22Rv1 (cell line): Measurements from ENCODE around the gene SLIT1.

Experiments
- H3K27ac ChIP-seq: fragments of 450-650 bp; 2 replicates; pipeline ENCODE4 v1.5.1; 2017
- ZFX ChIP-seq: fragments of 450-650 bp; IDR thresholded peaks from 2 replicates; pipeline ENCODE4 v1.6.1; 2017; ENCODE audit warnings: antibody characterized with exemption, borderline replicate concordance
- TF ChIP-seq, protein P1 (sequence below): fragments of 450-650 bp; IDR thresholded peaks from 2 replicates; pipeline ENCODE4 v1.5.1; 2017; ENCODE audit warnings: mild to moderate bottlenecking

SLIT1 gene

DNA sequence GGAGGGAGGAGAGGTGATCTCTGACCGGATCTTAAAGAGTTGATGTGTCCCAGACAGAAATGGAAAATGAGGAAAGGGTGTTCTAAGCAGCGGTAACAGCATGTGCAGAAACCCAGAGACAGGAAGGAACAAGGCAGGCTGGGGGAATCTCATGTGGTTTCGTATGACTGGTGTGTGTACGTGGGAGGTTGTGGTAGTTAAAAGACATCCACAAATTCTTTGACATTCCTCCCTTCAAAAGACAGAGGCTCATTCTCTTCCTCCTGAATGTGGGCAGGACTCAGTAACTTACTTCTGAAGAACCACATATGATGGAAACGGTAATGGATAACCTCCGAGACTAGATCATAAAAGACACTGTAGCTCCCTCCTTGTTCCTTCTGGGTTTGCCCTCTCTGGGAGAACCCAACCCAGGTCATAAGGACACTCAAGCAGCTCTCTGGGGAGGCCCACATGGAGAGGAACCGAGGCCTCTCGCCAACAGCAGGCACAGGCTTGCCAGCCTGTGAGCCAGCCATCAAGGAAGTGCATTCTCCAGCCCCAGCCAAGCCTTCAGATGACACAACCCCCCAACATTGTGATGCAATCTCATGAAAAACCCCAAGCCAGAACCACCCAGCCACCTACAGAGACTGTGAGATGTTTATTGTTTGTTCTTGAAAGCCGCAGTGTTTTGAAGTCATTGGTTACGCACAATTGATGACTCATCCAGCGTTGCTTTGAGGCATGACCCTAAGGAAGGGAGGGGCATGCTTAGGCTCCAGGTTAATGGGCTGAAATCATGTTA, 116.0 kb downstream of the SLIT1 start:
- H3K27ac ChIP-seq: no peak overlapping the region
- no peak for TF ChIP-seq ZFX
- TF ChIP-seq, protein P1, sequence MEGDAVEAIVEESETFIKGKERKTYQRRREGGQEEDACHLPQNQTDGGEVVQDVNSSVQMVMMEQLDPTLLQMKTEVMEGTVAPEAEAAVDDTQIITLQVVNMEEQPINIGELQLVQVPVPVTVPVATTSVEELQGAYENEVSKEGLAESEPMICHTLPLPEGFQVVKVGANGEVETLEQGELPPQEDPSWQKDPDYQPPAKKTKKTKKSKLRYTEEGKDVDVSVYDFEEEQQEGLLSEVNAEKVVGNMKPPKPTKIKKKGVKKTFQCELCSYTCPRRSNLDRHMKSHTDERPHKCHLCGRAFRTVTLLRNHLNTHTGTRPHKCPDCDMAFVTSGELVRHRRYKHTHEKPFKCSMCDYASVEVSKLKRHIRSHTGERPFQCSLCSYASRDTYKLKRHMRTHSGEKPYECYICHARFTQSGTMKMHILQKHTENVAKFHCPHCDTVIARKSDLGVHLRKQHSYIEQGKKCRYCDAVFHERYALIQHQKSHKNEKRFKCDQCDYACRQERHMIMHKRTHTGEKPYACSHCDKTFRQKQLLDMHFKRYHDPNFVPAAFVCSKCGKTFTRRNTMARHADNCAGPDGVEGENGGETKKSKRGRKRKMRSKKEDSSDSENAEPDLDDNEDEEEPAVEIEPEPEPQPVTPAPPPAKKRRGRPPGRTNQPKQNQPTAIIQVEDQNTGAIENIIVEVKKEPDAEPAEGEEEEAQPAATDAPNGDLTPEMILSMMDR: no peak

DNA sequence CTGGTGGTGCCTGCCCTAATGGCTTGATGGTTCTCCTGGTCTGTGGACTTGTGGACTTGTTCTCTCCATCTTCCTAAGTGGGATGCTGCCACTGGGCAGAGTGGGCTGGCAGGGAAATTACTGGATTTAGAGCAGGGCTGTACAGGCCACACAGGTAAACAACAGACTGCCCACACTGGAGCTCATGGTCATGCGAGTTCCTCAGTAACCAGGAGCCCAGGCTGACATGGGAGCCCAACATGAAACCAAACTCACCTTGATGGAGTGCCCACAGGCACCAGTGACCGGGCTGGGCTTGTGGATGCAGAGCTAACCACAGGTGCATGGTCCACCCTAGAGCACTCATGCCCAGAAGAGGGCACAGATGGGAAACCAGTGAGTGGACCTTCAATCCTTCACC, 116.7 kb downstream of the SLIT1 start:
- no peak for TF ChIP-seq ZFX
- TF ChIP-seq, protein P1: no peak
- no peak overlapping the region for H3K27ac ChIP-seq

DNA sequence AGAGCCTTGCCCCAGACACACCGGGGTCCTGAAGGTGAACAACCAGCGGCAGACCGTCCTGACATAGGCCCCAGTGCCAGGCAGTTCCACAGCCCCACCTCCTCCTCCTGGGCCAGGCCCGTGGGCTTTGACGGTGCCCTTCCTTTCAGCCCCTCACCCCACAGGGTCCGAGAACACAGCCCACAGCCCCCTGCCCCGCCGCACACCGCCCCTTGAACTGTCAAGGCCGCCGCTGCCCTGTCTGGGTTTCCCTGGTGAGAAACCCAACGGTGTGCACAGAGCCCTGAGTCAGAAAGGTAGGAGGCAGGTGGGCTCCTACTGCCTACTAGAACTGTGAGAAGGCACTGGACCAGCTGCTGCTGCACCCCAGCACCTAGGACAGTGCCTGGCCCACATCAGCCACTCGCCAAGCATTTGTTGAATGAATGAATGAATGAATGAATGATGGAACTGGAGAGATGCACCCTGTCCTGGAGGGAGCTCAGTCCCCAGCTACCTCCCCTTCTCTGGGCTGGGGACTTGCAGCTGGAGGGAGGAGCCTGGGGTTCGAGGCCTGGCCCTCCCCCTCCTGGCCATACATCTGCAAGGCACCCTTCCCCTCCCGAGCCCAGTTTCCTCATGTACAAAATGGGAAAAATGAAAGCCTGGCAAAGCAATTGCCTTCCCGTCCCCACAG, 117.9 kb downstream of the SLIT1 start:
- no peak overlapping the region for H3K27ac ChIP-seq
- TF ChIP-seq ZFX: no peak
- TF ChIP-seq, protein P1: no peak

DNA sequence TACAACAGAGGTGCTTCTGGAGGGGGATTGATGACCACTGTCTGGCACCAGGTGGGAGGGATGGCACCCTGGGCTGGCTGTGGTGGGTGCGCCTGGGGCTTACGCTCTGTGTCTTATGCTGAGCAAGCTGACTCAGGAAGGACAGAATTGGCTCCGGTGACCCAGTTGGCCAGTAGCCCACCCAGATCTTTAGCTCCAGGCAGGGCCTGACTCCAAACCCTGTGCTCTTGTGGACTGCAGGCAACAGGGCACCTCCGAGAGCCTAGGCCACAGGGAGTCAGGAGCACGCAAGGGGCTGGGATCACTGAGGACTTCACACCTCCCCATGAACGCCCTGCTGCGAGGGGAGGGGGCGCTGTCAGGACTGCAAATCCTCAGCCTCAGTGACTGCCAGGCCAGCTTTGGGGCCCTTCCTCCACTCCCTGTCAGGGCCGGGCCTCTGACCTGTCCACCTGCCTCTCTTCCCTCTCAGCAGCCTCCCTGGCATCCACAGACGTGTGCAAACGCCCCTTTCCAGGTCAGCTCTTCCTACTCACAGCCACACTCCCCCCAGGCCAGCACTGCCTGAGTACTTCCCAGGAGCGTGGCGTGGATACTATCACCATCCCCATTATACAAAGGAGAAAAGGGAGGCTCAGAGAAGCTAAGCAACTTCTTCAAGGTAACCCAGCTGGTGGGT, 118.7 kb downstream of the SLIT1 start:
- no peak for TF ChIP-seq ZFX
- TF ChIP-seq, protein P1: no peak
- H3K27ac ChIP-seq: no peak overlapping the region

DNA sequence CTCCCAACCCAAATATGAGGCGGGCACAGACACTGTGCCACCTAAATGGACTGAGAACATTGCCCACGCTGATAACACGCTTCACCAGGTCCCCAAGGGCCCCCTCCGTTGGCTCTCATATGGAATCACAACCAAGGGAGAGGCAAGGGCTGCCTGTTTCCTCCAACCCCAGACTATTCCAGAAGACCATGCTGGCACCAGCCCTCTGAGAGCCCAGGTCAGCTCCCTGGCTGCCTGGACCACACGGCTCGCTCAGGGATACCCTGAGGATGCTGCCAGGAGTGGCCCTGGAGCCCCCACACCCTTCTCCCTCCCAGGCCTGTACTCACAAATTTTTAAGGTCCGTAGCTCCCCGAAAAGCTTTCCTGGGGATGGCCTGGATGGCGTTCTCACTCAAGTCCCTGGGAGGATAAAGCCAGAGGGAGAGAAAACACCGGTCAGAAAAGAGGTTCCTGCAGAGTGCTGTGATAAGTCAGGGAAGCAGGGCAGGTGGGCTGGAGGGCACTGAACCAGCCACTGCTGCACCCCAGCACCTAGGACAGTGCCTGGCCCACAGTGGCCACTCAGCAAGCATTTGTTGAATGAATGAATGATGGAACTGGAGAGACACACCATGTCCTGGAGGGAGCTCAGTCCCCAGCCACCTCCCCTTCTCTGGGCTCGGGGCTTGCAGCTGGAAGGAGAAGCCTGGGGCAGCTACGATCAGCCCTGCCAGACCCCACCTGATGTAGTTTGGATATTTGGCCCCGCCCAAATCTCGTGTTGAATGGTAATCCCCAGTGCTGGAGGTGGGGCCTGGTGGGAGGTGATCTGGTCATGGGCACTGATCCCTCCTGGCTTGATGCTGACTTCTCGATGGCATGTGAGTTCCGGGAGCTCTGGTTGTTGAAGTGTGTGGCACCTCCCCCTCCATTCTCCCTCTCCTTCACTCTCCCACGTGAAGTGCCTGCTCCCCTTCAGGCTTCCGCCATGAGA, 119.8 kb downstream of the SLIT1 start:
- no peak overlapping the region for H3K27ac ChIP-seq
- no peak for TF ChIP-seq ZFX
- TF ChIP-seq, protein P1: no peak

- no peak overlapping the region for H3K27ac ChIP-seq
- TF ChIP-seq ZFX: no peak
- TF ChIP-seq, protein P1: no peak
Observed at GRCh38 chr10:97065128-97065527, 120.6 kb downstream of the SLIT1 start.
